Activated CD4-positive, alpha-beta T cell treated with anti-CD3 and anti-CD28 coated beads, Interleukin-2, amount 50 U/mL, for 16 hours (primary cell): ENCODE results near the gene CACNB4.
A peak's percentile ranks its signal among the peaks of the same experiment; 100 is the strongest.
"Not testable (repeated sequence)": the region's sequence is repeated elsewhere in the genome, so short reads cannot be mapped to it uniquely, and the experiment has no call there.

Experiments used
- DNase-seq: peaks from one replicate; pipeline ENCODE4 v3.0.0-alpha.2; 2020

CACNB4 gene

GRCh38 chr2:151973013-151973900 is 125.6 kb downstream of the CACNB4 start:
- no peak for DNase-seq

- no peak for DNase-seq
Observed at GRCh38 chr2:151972241-151973012, 126.4 kb downstream of the CACNB4 start.

GRCh38 chr2:151971301-151972051 is 127.4 kb downstream of the CACNB4 start:
- DNase-seq: no peak

GRCh38 chr2:151968770-151969470 is 129.9 kb downstream of the CACNB4 start:
- DNase-seq: no peak

- DNase-seq: no peak
Observed at GRCh38 chr2:151967829-151968722, 130.8 kb downstream of the CACNB4 start.

- DNase-seq: no peak
Observed at GRCh38 chr2:151965884-151966283, 133.0 kb downstream of the CACNB4 start.

GRCh38 chr2:151961558-151961957 is 137.3 kb downstream of the CACNB4 start:
- no peak for DNase-seq

GRCh38 chr2:151959238-151959637 is 139.6 kb downstream of the CACNB4 start:
- no peak for DNase-seq

- DNase-seq: no peak
Observed at GRCh38 chr2:151953467-151953866, 145.4 kb downstream of the CACNB4 start.

- DNase-seq: no peak
Observed at GRCh38 chr2:151952691-151953456, 146.0 kb downstream of the CACNB4 start.

- DNase-seq: no peak
Observed at GRCh38 chr2:151947813-151948165, 151.1 kb downstream of the CACNB4 start.

GRCh38 chr2:151946899-151947812 is 151.7 kb downstream of the CACNB4 start:
- DNase-seq: peak; percentile 24

GRCh38 chr2:151946250-151946884 is 152.5 kb downstream of the CACNB4 start:
- DNase-seq: no peak

- DNase-seq: no peak
Observed at GRCh38 chr2:151945602-151946001, 153.2 kb downstream of the CACNB4 start.

- no peak for DNase-seq
Observed at GRCh38 chr2:151945186-151945585, 153.7 kb downstream of the CACNB4 start.

- no peak for DNase-seq
Observed at GRCh38 chr2:151943461-151943860, 155.4 kb downstream of the CACNB4 start.

- DNase-seq: not testable (repeated sequence)
Observed at GRCh38 chr2:151942540-151943205, 156.2 kb downstream of the CACNB4 start.

GRCh38 chr2:151937966-151938365 is 160.9 kb downstream of the CACNB4 start:
- DNase-seq: no peak

- no peak for DNase-seq
Observed at GRCh38 chr2:151936626-151937025, 162.2 kb downstream of the CACNB4 start.
